Measurements from ENCODE around the gene THAP11.
"Not testable (repeated sequence)": the region's sequence is repeated elsewhere in the genome, so short reads cannot be mapped to it uniquely, and the experiment has no call there.

The THAP11 gene

GRCh38 chr16:67837190-67837589, 4.9 kb upstream of the THAP11 start:
- not testable (repeated sequence) for DNase-seq

DNA sequence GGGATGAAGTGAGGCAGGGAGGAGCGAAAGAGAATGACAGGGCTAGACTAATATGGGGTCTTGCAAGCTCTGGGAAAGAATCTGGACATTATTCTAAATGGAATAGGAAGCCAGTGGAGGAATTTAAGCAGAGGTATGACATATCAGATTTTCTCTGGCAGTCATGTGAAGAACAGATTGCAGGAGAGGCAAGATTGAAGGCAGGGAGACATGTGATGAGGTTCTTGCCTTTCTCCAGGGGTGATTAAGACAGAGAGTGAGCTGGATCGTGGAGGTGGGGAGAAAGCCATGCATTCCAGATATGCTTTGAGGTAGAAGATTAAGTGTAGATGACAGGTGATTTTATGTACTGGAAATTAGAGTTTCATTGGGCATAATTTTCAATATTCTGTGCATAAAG, 4.3 kb upstream of the THAP11 start:
- no peak for DNase-seq

- no peak for DNase-seq
Measured at GRCh38 chr16:67841198-67841815, 813 bp upstream of the THAP11 start.

GRCh38 chr16:67842509-67843342, 606 bp downstream of the THAP11 start:
- DNase-seq, result peak; percentile 25 to 88 (median 67)

GRCh38 chr16:67843343-67843765, 1.2 kb downstream of the THAP11 start:
- DNase-seq, result no peak

DNA sequence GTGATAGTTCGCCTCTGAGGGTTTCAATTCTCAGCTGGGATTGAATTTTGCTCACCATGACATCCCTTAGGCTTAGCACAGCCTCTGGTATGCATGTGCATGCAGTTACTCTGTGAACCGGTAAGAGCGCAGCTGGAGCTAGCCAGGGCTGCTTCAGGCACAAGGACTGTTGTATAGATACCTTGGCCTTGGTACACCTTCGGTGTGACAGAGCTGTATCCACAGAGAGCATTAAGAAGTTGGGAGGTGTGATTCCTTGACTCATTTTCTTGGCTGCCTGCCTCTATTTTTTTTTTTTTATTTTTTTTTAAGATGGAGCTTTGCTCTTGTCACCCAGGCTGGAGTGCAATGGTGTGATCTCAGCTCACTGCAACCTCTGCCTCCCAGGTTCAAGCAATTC, 2.4 kb downstream of the THAP11 start:
- DNase-seq, result no peak

GRCh38 chr16:67845291-67846062, 3.4 kb downstream of the THAP11 start:
- DNase-seq, result peak in 1 of 5 experiments; percentile 31

DNA sequence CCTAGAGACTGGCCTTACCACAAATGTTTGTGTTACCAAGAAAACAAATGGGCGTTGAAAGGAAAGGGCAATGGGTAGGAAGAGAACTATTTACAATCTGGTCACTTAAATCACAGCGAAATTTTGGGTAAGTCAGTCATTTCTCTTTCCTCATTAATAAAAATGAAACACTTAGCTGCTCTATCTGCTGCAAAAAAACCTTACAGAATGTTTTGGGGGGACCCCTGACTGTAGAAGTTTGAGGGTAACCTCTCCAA, 3.9 kb downstream of the THAP11 start:
- DNase-seq, result no peak

- peak; percentile 86 to 97 (median 93) for DNase-seq
Measured at GRCh38 chr16:67846320-67847063, 4.4 kb downstream of the THAP11 start, which contains the start of gene NUTF2. Gene NUTF2 (plus strand): TSS chr16:67846933. CDS start chr16:67865131, 18,198 bp downstream.

DNA sequence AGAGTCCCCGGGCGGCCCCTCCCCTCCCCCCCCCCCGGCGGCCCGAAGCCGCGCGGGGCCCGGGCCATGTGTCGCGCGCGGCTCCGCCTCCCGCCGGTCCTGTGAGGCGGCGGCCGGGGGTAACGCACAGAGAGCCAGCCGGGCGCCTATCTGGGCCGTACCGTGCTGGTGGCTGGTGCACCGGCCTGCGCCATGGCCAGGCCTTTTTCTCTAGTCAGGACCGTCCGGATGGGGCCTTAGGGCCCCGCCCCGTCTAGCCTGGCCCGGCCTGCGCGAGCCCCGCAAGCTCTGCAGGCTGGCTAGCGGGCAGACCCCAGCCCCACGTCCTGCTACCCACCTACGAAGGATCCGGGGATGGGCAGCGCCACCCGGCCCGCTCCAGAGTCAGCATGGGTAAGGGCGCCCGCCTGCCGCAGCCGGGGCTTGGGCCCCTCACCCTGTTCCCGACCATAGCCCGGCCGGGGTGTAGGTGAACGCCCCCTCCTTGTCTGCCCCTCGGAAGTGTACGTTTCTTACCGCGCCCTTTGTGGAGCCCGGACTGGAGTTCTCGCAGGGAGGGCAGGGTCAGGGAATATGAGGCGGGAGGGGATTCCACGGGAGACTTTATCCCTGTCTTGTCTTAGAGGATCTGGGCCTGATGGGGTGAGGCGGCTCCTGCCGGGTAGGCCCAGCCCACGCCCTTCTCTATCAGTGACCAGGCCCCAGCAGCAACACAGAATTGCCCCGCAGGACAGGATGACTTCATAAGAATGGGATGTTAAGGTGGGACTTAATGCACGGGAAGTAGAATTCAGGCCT, 5.1 kb downstream of the THAP11 start, which contains the start of gene CENPT:
CENPT (minus strand) TSS at position 630 of the 798 bp plus-strand sequence. CDS start 13,834 bp downstream, outside the sequence.
- peak in 1 of 5 experiments; percentile 7 for DNase-seq

- DNase-seq, result no peak
Measured at GRCh38 chr16:67848118-67848517, 6.0 kb downstream of the THAP11 start.

- no peak for DNase-seq
Measured at GRCh38 chr16:67853670-67854069, 11.6 kb downstream of the THAP11 start.

DNA sequence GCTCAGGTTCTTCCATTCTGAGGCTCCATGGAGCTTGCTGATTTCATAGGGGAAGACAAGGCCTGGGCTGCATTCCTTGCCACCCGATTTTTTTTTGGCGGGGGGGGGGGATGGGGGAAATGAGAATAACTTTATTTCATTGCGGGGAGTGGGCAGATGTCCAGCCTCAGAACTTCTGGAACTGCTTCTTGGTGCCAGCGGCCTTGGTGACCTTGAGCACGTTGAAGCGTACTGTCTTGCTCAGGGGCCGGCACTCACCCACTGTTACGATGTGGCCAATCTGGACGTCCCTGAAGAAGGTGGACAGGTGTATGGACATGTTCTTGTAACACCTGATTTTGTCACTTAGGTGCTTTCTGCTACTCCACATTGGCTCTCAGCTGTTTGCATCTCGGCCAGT, 13.7 kb downstream of the THAP11 start:
- DNase-seq, result no peak

DNA sequence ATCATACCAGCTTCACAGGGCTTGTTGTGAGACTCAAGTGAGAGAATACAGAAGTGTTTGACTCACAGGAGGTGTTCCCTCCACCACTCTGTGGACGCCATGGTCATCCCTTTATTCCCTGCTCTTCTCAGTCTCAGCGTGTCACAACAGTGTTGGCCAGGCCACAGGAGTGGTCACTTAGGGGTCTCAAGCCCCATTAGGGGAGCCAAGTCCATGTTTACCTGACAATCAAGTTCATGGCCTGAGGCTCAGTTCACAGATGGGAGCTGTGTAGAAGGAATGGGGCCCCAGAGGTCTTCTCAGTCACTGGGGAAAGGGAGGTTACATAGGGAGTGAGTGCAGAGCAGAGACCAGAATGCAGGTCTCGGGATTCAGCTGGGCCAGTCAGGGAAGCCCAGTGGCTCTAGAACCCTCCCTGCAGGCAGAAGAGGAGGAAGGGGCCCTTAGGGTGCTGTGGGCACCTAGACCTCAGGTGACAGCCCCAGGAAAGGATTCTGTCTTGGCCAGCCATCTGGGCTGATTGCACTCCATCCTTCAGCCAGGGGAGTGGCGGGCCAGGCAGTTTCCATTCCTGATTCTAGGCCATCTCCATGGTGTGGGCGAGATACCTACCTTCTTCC, 14.9 kb downstream of the THAP11 start:
- DNase-seq, result no peak

GRCh38 chr16:67857547-67858233, 15.6 kb downstream of the THAP11 start:
- peak in 4 of 5 experiments; percentile 19 to 32 (median 20) for DNase-seq

DNA sequence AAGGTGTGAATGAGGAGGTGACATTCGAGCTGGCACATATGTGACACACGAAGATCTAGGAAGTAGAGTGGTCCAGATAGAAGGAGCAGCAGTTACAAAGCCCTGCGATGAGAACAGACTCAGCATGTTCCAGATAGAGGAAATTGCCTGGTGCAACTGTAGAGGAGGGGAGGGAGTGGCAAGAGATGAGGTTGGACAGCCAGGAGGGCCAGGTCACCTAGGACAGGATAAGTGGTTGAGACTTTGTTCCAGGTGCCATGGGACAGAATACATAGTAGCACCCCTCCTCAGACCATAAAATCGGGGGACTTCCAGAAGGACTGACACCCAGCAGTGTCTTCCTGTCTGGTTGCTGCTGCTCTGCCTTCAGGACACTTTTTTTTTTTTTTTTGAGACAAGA, 16.4 kb downstream of the THAP11 start:
- DNase-seq, result no peak

- no peak for DNase-seq
Measured at GRCh38 chr16:67860589-67861398, 18.7 kb downstream of the THAP11 start.

DNA sequence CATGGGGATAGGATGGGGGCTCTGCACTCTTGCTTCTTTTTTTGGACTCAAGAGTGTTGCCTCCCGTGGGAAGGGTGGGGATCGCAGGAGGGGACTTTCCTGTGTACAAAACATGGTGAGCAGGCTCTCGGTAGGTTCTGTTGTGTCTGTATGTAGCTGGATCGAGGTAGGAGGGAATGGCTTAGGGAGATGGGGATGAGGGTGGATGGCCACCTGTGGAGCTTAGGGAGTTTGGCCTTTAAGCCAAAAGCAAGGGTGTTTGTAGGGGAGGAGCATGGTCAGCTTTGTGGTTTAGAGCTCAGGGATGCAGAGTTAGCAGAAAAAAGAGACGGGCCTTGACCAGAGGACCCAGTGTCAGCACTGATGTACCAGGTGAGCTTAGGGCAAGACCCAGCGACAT, 19.8 kb downstream of the THAP11 start:
- no peak for DNase-seq

Measured in T-helper 2 cell (primary cell).